Measurements from ENCODE around the gene PTPRD.
"Not testable (repeated sequence)": the region's sequence is repeated elsewhere in the genome, so short reads cannot be mapped to it uniquely, and the experiment has no call there.

The PTPRD gene

DNA sequence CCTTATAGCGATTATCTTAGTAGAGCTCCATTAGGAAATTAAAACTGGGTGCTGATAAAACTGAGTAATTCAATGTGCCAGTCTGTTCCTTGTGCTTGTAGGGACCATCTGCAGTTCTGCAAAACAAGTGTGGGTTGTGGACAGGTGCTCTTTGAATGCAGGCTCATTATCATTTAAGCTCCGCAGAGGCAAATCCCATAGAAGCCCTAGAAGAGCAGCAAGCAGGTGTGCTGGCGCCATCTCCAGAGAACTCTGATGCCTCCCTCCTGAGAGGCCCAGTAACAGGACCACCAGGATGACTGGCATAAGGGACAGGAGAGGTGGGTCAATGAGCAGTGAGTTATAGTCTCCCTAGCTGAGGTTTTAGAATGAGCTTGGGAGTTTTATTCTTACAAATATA is 1470.8 kb downstream of the PTPRD start:
- no peak for DNase-seq (ENCODE audit: low spot score)

DNA sequence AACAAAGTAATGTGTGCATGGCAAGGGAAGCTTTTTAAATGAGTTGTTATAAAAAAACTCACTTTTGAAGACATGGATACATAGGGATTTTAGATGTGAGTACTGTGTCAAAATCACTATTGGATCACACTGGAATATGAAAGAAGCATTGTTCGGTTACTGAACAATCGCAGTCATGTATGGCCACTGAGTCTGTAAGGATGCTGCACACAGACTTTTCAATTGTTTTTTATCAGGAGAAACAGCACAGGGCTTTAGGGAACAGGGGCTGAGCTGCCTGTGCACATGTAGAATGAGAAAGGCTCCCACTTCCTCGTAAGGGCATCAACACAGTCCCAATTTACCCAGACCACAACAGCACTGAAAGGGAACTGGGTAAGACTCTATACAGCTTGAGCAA is 1479.3 kb downstream of the PTPRD start:
- DNase-seq (ENCODE audit: low spot score), result no peak

DNA sequence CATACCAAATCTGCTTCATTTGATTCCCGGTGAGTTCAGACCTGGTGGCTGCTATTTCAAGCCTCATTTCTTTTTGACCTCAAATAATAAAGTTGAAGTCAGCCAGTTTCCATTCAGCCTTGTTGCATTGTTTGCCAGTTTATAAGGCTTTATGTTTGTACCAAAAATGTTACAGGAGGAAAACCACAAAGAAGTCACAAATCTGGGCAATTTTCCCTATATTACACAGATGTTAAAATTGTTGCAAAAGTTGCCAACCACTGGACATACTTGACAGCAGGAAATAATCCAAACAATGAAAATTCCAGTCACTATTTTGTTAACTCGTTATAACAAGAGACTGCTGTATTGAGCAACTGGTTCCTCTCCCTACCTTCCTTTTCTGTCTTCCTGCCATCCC is 1488.2 kb downstream of the PTPRD start:
- no peak for DNase-seq (ENCODE audit: low spot score)

DNA sequence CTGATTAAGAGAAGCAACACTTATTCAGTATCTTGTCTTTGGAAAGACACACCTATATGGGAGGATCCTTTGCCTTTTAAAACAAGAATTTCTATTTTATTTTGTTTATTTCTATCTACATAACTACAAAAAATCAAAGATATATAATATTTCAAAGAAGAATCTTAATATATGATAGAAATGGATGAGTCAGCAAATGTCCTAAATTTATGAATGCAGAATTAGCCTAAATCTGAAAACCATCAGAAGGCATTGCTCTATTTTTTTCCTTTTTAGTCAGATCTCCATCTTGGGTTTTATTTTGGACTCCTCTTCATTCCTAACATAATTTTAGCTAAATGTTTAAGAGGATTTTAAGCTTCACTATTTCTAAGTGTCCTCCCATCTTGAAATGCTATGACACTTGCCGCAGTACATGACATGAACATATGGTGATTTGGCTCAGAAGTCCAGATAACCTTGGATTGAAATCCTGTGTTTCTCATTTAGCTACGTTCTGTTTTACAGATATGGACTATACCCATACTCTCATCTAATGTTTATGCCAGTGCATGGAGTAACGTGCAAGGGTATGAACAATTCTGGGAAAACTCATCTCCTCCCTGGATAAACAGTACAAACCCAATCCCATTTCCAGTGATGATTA is 1490.4 kb downstream of the PTPRD start:
- DNase-seq (ENCODE audit: low spot score), result no peak

DNA sequence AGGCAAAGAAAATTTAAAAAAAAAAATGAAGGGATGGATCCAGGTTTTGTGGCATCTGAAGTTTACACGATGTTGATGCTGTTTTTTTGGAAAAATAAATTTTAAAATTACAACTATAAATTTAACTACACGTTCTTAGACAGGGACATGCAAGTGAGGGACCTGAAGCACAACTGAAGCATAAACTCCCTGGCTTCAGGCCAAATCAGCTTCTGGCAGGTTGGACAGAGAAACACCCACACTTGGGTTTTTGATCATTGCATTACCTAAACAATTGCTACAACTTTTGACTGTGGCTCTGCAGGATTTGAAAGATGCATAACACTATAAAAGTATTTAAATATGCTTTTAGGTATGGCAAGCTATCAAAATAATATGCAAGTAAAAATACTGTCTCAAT is 1494.9 kb downstream of the PTPRD start:
- no peak for DNase-seq (ENCODE audit: low spot score)

DNA sequence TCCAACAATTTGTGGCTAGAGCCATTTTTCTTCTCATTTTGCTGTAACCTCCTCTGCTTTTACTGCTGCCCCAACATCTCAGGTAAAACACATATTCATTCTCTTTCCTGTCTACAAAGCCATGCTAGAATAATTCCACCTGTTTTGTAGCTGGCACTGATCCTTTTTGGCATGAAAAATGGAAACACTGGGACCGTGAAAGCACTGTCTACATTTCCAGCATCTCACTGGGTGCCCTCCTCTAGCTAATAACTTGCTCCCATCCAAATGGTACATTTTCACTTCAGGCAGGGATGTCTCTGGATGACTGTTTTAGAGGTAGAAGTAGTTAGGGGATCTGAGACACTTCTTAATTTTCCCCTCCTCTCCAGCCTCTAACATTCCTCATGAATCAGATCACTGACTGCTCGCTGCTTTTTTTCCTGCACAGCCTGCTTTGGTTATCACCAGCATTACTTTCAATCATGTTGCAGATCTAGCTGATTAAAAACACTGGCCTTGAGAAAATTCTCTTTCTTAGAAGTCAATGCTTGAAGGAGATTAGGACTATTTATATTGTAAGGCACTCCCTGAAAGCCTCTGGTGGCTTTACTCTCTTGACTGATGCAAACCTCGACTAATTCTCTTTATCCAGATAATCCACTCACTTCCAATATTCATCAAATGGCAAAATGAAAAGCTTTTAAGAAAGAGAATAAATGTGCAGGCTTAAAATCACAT is 1500.6 kb downstream of the PTPRD start:
- DNase-seq (ENCODE audit: low spot score), result no peak

DNA sequence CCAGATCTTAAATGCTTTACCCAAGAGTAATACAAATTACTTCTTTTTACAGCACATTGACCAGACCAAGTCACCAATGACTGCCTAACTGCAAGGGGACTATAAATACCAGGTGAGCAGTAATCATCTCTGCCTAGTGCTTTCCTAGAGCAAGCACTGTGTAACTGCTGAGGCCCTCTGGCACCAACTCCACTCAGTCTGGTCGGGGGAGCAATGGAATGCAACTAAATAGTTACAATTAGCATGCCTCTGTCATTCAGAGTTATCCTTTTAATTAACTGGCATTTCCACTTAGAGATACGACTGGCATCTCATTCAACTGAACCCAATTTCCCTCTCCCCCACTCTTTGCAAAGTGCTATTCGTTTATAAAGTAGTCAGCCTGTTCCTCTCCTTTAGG is 1504.2 kb downstream of the PTPRD start:
- DNase-seq (ENCODE audit: low spot score), result no peak

DNA sequence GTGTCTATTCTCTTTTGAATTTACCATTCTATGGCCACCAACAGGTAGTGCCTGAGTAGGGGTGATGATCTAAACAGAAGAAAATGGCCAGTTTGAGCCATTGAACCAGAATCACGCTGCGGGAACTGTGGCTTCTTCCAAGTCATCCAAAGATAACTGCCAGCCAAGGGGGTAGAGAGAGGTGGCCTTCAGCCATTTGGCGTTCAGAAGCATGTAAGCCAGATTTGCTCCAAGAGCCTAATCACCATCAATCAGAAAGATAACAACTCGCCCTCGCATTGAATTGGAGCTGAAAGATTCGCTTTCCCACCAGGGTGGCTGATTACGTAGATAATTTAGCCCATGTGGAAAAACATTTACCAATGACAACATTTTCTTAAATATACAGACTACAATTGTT is 1510.5 kb downstream of the PTPRD start:
- no peak for DNase-seq (ENCODE audit: low spot score)

DNA sequence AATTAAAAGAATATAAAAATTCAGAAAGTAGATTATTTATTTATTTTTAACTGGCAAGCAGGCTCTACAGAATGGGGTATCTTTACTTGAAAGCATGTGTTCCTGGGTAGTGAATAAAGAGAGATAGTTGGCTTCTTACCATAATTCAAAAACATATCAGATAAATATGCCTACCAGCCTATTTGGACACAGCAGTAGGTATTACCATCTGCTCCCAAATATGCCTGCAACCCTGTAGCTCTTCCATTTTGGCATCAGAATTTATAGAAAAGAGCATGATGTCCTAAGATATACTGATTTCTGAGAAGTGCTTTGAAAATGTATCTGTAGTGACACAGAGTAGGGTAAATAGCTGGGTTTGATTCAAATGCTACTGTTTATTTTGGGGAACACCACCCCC is 1512.7 kb downstream of the PTPRD start:
- no peak for DNase-seq (ENCODE audit: low spot score)

DNA sequence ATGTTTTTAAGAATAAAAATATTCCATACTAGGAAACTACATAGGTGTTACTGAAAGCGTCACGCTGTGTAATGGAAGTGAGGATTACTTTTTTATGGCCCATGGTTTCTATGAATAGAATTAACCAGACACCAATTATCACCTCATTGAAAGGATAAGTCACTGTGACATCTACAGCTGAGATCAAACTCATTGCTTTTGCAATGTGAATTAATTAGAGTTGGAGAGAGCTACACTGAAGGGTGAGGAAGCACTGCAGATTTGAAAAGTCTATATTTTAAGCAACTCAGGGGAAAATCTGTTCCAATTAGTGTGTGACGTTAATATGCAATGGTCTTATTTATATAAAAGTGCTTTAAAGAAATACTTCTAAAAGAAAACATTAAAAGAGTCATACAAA is 1513.2 kb downstream of the PTPRD start:
- no peak for DNase-seq (ENCODE audit: low spot score)

DNA sequence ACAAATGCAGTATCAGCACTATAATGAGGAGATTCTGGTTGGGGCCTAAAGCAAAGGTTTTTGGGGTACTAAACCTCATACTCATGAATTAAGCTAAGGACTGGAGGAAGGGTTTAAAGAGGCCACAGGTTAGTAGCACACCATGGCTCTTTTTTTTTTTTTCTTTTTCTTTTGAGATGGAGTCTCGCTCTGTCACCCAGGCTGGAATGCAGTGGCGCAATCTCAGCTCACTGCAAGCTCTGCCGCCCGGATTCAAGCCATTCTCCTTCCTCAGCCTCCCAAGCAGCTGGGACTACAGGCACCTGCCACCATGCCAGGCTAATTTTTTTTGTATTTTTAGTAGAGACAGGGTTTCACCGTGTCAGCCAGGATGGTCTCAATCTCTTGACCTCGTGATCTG is 1515.5 kb downstream of the PTPRD start:
- not testable (repeated sequence) for DNase-seq (ENCODE audit: low spot score)

DNA sequence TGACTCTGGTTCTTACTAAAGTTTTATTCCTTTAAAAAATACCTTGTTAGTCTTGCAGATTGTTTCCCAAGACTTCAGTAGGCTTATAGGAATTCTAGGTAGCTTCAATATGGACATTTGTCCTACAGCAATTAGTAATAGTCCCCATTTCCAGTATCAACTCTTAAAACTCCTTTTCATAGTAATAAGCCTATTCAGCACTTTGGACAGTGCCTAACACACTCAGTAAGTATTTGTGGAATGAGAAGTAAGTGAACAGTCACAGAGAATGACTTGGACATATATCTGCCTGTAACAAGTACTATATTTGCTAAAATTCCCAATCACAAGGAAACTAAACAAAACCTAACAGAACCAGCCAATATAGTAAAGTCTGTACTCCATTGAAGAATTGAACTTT is 1521.4 kb downstream of the PTPRD start:
- DNase-seq (ENCODE audit: low spot score), result no peak

DNA sequence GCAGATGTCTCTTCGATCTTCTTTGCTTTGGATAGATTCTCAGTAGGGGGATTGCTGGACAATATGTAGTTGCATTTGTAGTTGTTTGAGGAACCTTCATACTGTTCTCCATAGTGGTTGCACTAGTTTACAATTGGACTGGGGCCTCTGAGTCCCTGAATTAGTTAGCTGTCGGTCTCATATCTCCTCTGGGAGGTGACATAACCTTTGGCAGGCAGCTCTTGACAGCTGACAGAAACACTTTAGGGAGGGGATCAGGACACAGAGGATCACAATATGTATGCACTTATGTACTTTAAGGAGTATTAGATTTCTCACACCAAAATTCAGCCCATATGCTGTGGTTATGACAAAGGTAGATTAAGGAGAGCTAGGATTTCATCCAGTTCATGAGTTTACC is 1533.3 kb downstream of the PTPRD start:
- no peak for DNase-seq (ENCODE audit: low spot score)

DNA sequence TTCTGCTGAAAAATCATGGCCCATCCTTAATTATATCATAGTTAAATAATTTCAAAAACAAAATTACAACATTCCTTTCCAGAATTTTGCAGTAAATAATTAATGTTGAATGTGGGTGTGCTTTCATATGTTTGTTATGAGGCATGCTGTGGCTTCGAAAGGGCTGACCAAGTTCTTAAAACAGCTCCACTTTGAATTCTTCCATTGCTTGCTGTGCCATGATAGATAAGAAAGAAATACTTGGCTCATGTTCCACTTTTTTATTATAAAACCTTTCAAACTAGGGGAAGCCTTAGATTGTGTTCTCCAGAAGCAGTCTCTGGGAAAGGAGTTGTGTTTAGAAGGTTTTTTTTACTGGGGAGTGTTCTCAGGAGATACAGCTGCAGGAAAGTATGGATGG is 1534.5 kb downstream of the PTPRD start:
- DNase-seq (ENCODE audit: low spot score), result no peak

DNA sequence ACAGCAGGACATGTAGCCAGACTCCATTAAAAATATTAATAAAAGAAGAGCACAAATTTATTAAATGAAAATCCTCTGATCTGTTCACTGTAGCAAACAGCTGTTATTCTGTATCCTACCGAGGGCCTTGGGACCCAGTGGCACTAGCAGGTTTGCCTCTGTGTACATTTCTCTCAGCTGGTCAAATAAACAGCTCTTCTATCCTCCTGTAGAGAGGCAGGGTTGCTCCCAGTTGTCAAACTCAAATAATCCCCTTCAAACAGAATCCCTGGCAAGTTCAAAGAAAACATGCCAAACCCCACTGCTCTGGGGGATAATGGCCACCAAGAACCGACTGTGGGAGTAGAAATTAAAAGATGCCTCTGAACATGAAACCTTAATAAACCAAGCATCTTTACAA is 1551.2 kb downstream of the PTPRD start:
- DNase-seq (ENCODE audit: low spot score), result no peak

DNA sequence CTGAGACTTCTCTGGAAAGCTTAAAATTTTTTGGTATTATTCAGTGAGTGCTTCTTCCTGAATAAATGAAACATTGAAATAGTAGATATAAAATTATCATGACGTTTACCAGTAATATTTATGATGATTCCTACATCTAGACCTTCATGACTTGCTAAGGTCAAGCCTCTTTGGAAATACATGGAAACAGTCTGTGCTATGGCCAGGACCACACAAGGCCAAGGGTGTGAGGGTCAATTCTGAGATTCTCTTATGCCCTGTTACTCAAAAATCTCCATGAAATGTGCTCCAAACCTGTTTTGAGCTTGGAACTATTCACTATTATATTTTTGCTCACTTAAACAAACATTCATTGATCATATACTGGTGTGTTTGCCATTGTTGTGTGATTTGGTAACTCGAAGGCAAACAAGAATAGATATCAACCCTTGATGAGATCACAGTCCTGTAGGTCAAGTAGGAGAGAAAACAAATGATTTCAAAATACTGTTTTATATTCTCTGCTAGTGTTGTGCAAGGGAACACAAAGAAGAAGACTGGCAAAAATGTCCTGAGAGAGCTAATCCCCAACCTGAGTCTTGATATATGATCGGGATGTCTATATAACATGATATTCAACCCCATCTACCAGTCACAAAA is 1558.3 kb downstream of the PTPRD start:
- no peak for DNase-seq (ENCODE audit: low spot score)

DNA sequence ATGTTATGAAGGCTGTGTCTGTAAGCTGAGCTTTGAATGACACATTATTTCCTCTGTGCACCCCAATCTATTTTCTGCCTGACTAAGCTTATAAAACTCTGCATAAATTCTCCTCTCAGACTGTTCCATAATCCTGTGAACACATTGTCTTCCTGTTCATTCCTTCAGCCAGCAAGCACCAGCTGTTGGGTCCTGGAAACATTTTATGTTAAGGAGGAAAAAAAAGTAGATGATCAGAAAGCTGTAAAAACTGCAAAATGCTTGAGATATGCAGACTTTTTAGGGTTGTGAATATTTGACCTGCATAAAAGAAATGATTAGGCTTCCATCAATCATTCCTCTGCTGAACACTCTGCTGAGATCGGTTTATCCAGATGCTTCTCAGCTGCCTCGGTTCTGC is 1567.2 kb downstream of the PTPRD start:
- no peak for DNase-seq (ENCODE audit: low spot score)

DNA sequence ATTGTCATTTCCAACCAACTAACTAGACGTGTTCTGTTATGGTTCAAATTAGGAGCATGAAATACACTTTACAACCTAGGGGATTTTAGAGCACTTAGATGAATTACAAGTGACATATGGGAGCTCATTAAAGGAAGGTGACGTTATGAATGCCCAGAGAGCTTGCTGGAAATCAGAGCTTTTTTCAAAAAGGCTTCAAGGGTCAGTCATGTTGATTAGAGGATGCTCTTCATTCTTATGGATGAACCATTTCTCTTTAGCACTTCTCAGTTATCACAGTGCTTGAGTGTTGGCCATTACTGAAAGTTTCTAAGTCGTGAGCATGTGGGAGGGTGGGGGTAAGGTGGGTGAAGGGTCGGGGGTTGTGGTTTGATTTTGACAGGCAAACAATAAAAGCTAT is 1567.7 kb downstream of the PTPRD start:
- DNase-seq (ENCODE audit: low spot score), result no peak

DNA sequence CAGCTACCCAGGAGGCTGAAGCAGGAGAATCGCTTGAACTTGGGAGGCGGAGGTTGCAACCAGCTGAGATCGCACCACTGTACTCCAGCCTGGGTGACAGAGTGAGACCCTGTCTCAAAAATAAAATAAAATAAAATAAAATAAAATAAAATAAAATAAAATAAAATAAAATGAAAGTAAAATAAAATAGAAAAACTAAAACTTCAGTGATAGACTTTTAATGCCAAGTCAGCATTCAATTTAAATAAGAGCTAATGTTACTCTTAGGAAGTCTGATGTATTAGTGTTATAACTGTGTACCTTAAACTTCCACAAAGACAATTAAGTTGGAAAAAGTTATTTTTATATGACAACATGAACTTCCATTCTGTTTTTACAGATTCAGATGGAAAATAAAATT is 1569.0 kb downstream of the PTPRD start:
- DNase-seq (ENCODE audit: low spot score), result not testable (repeated sequence)

DNA sequence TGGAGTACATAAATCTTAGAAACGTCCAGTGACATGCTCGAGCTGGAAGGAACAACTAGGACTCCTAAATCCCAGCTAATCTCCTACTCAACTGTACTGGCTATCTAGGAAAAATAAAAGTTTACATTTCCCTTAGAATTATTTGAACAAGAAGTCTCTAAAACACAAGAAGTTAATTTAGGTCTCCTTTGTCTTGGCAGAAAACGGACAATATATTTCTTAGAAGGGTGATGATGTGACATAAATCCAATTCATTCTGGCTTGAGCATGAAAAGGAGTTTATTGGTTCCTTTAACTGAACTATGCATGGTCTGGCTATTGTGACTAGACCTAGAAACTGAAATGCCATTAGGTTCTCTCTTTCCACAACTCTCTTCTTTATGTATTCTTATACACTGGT is 1571.0 kb downstream of the PTPRD start:
- no peak for DNase-seq (ENCODE audit: low spot score)

DNA sequence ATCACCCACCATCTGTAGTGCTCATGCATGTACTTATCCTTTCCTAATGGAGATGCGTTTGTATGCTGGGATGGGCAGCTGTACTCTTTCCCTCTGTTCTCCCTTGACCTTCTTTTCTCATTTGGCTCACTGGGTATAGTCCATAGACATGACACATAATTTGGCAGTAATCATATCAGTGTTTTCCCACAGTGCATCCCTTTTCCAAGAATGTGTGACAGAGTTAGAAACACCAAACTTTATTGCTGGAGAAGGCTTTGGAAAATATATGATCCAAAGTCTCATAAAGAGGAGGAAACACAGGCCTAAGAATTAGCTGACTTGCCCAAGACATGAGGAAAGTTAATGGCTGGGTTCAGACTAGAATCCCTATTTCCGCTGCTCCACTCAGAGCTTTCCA is 1579.8 kb downstream of the PTPRD start:
- no peak for DNase-seq (ENCODE audit: low spot score)

DNA sequence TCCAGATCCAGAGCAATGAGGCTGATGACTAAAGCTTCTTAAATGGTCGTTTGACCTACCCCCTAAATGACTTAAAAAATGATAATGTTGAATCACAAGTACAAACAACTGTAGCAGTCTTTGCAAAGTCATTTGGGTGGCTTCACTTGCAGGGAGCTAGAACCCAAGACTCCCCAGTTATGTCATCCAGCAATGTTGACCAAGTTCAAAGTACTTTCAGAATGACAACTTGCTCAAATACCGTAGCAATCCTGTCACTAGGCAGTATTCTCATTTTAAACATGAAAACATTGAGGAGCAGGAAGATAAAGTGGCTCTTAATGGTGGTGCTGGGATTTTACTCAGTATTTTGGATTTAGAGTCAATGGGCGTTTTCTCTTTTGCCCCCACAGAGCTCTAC is 1596.2 kb downstream of the PTPRD start:
- DNase-seq (ENCODE audit: low spot score), result no peak

DNA sequence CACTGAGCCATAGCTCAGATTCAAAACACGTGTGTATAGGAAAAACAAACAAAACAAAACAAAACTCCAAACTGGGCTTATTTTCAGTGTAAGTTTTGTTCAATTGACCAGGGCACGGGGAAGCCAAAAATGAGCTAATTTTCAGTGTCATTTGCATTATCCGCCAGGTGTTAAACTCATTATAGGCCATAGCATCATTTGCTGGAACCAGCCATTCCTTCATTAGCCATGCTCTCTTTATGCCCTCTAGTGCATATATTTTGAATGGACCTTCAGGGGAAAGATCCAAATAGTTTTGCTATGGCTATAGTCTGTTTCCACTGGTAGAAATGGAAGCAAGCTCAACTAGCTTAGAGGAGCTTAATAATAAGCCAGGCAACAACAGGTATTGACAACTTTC is 1608.0 kb downstream of the PTPRD start:
- DNase-seq (ENCODE audit: low spot score), result no peak
